Endothelial cell (in vitro differentiated cells): Measurements from ENCODE around the gene CIT. TPM values are rescaled to one million over a fixed set of nuclear protein-coding genes. Genes with fewer than 3 reads are reported as not detected.

ENCODE experiments used
- DNase-seq: peaks from one replicate; pipeline ENCODE4 v3.0.0; 2021; ENCODE audit warnings: low spot score
- H3K27ac Mint-ChIP-seq: one replicate; pipeline ENCODE4 v1.8.0; 2021; ENCODE audit warnings: mixed read lengths, inconsistent platforms; ENCODE audit not compliant: unreplicated experiment
- H3K27me3 Mint-ChIP-seq: one replicate; pipeline ENCODE4 v1.8.0; 2021; ENCODE audit warnings: mild to moderate bottlenecking, moderate library complexity, mixed read lengths, inconsistent platforms; ENCODE audit not compliant: unreplicated experiment
- H3K36me3 Mint-ChIP-seq: one replicate; pipeline ENCODE4 v1.8.0; 2021; ENCODE audit warnings: mild to moderate bottlenecking, low read depth, mixed read lengths, inconsistent platforms; ENCODE audit not compliant: unreplicated experiment
- H3K4me1 Mint-ChIP-seq: one replicate; pipeline ENCODE4 v1.8.0; 2021; ENCODE audit warnings: mild to moderate bottlenecking, mixed read lengths, inconsistent platforms; ENCODE audit not compliant: unreplicated experiment
- H3K4me3 Mint-ChIP-seq: one replicate; pipeline ENCODE4 v1.8.0; 2021; ENCODE audit warnings: mild to moderate bottlenecking, mixed read lengths, inconsistent platforms; ENCODE audit not compliant: unreplicated experiment
- H3K9me3 Mint-ChIP-seq: one replicate; pipeline ENCODE4 v1.8.0; 2021; ENCODE audit warnings: mixed read lengths, inconsistent platforms; ENCODE audit not compliant: unreplicated experiment
- CTCF ChIP-seq: fragments of 200-600 bp; sonication (generic); IDR thresholded peaks from one replicate; pipeline ENCODE4 v1.5.0; 2021; ENCODE audit warnings: antibody characterized with exemption; ENCODE audit not compliant: unreplicated experiment
- total RNA-seq: library from RNA; stranded (reverse); fragmentation: NEBNext Ultra II Directional; extraction: Animal tissue kit (Norgen Biotek cat#: 25700); gene quantifications from one replicate; pipeline ENCODE4 v1.2.1, GENCODE V29; 2021; ENCODE audit not compliant: unreplicated experiment

The CIT gene
- total RNA-seq, 1 donor from 2014 or later = 14.4 TPM

- no peaks in the 10 kb centered on the region for H3K27me3 Mint-ChIP-seq
- H3K4me3 Mint-ChIP-seq = no peak overlapping the region
- H3K27ac Mint-ChIP-seq = no peak overlapping the region
- no peak for DNase-seq
- H3K36me3 Mint-ChIP-seq = no peaks in the 10 kb centered on the region
- no peak for TF ChIP-seq CTCF
- no peaks in the 10 kb centered on the region for H3K9me3 Mint-ChIP-seq
- H3K4me1 Mint-ChIP-seq = peaks cover 8% of the 10 kb centered on the region
These were observed 80.0 kb downstream of the CIT start for GRCh38 chr12:119797090-119797489.

GRCh38 chr12:119796292-119796691 lies 80.8 kb downstream of the CIT start:
- Mint-ChIP-seq H3K4me1 (peaks cover 8% of the 10 kb centered on the region), H3K4me3 (no peak overlapping the region), H3K27me3 (no peaks in the 10 kb centered on the region), H3K27ac (no peak overlapping the region), H3K36me3 (no peaks in the 10 kb centered on the region), H3K9me3 (no peaks in the 10 kb centered on the region)
- DNase-seq = no peak
- no peak for TF ChIP-seq CTCF

GRCh38 chr12:119791453-119791852 lies 85.7 kb downstream of the CIT start:
- Mint-ChIP-seq H3K27ac (no peak overlapping the region), H3K9me3 (no peaks in the 10 kb centered on the region), H3K4me3 (no peak overlapping the region), H3K36me3 (no peaks in the 10 kb centered on the region), H3K4me1 (no peaks in the 10 kb centered on the region), H3K27me3 (no peaks in the 10 kb centered on the region)
- no peak for TF ChIP-seq CTCF
- no peak for DNase-seq

GRCh38 chr12:119788786-119789185 lies 88.3 kb downstream of the CIT start:
- Mint-ChIP-seq H3K4me1 (no peaks in the 10 kb centered on the region), H3K9me3 (no peaks in the 10 kb centered on the region), H3K4me3 (no peak overlapping the region), H3K36me3 (peaks cover 9% of the 10 kb centered on the region), H3K27ac (no peak overlapping the region), H3K27me3 (no peaks in the 10 kb centered on the region)
- TF ChIP-seq CTCF = no peak
- no peak for DNase-seq

GRCh38 chr12:119786539-119786938 lies 90.6 kb downstream of the CIT start:
- no peak for TF ChIP-seq CTCF
- H3K9me3 Mint-ChIP-seq = no peaks in the 10 kb centered on the region
- no peaks in the 10 kb centered on the region for H3K4me1 Mint-ChIP-seq
- peaks cover 9% of the 10 kb centered on the region for H3K36me3 Mint-ChIP-seq
- no peak overlapping the region for H3K4me3 Mint-ChIP-seq
- DNase-seq = no peak
- no peaks in the 10 kb centered on the region for H3K27me3 Mint-ChIP-seq
- H3K27ac Mint-ChIP-seq = no peak overlapping the region
